ENCODE measurements around the gene DNAJC2. TPM values are rescaled to one million over a fixed set of nuclear protein-coding genes. Genes with fewer than 3 reads are reported as not detected.
"Not testable (repeated sequence)": the region's sequence is repeated elsewhere in the genome, so short reads cannot be mapped to it uniquely, and the experiment has no call there.

DNAJC2 gene
- total RNA-seq, 1 experiment from 2014 or later: 32.4 TPM

- in situ Hi-C loops (cut with HindIII; ENCODE audit: low sequenced_read_pairs): no loop called here
- DNase-seq (ENCODE audit: low spot score): no peak
These were observed 1.8 kb upstream of the DNAJC2 start for GRCh38 chr7:103346396-103346795.

- peak; percentile 14 for DNase-seq (ENCODE audit: low spot score)
- in situ Hi-C loops (cut with HindIII; ENCODE audit: low sequenced_read_pairs): no loop called here
These were observed 662 bp downstream of the DNAJC2 start for GRCh38 chr7:103343758-103344452.

- DNase-seq (ENCODE audit: low spot score): no peak
- in situ Hi-C loops (cut with HindIII; ENCODE audit: low sequenced_read_pairs): no loop called here
These were observed 1.2 kb downstream of the DNAJC2 start for GRCh38 chr7:103343332-103343731.

DNA sequence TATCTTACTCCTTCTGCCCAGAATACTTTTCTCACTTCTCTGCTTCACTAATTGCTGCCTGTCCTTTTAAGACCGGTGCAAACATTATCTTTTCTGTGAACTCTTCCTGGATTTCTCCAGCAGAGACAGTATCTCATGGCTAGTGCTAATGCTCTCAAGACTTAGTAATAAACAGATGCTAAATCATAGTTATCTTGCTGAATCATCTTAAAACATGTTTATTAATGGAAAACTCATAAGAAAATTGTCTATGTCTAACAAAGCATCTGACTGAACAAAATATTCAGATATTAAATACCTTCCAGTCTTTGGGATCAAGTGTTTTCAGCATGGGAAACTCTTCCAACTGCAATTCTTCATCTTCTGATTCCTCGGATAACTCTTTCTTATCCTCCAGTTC is 3.1 kb downstream of the DNAJC2 start:
- no peak for DNase-seq (ENCODE audit: low spot score)
- in situ Hi-C loops (cut with HindIII; ENCODE audit: low sequenced_read_pairs): no loop called here

DNA sequence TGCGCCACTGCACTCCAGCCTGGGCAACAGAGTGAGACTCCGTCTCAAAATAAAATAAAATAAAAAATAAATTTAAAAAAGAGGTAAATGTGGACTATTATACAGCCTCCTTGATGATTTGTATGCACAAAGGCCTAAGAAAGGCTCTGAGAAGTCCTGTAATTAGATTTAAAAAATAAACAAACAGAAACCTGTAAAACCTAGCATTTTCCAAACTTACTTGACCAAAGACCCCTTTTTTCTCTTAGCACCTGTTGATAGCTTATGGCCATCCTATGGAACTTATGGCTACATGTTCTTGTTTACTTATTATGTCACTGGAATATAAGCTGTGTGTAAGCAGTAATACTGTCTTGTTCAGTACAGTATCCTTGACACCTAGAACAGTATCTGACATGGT is 5.7 kb downstream of the DNAJC2 start:
- in situ Hi-C loops (cut with HindIII; ENCODE audit: low sequenced_read_pairs): no loop called here
- no peak for DNase-seq (ENCODE audit: low spot score)

DNA sequence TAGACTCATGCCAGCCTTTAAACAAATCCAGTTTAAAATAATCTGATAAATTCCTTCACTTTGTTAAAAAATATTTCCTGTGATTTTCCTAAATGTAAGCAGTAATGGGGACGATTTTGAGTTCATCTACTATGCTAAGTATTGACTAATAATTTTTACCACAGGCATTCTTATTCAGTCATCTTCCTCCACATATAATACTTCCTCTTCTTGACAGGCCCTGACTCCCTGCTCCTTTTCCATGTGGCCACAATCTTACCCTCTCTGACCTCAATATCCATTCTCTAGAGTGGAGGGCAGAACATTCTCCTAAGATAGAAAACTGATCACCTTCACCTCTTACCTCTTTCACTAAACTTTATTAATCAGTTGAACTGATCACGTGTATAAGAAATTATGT is 7.8 kb downstream of the DNAJC2 start:
- no peak for DNase-seq (ENCODE audit: low spot score)
- in situ Hi-C loops (cut with HindIII; ENCODE audit: low sequenced_read_pairs): no loop called here

GRCh38 chr7:103325744-103326143 is 18.8 kb downstream of the DNAJC2 start:
- DNase-seq (ENCODE audit: low spot score): no peak

GRCh38 chr7:103317009-103317408 is 27.6 kb downstream of the DNAJC2 start:
- in situ Hi-C loops (cut with HindIII; ENCODE audit: low sequenced_read_pairs): no loop called here
- no peak for DNase-seq (ENCODE audit: low spot score)

More at GRCh38 chr7:103325744-103326143, 18.8 kb downstream of the DNAJC2 start:
- in situ Hi-C loops (cut with HindIII; ENCODE audit: low sequenced_read_pairs): no loop called here

- in situ Hi-C loops (cut with HindIII; ENCODE audit: low sequenced_read_pairs): no loop called here
- DNase-seq (ENCODE audit: low spot score): no peak
These were observed 28.1 kb downstream of the DNAJC2 start for GRCh38 chr7:103316380-103316941.

DNA sequence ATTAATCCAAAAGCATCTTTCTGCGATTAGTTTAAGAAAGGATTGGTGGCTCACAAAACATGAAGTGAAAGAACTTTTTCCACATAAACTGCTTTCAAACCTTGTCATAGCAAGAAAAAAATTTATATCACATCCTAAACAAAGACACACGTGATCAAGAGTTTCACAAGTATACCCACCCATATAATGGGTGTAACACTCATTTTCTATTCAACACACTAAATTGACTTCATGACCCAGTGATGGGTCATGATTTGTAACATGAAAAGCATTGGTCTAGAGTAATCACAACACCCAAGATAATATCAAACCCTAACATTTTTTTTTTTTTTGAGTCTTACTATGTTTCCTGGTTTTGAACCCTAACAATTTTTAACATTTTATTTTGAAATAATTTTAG is 29.7 kb downstream of the DNAJC2 start:
- no peak for DNase-seq (ENCODE audit: low spot score)
- in situ Hi-C loops (cut with HindIII; ENCODE audit: low sequenced_read_pairs): no loop called here

- DNase-seq (ENCODE audit: low spot score): no peak
These were observed 36.9 kb downstream of the DNAJC2 start for GRCh38 chr7:103307503-103308231.

GRCh38 chr7:103301441-103301840 is 43.1 kb downstream of the DNAJC2 start:
- in situ Hi-C loops (cut with HindIII; ENCODE audit: low sequenced_read_pairs): no loop called here
- no peak for DNase-seq (ENCODE audit: low spot score)

More at GRCh38 chr7:103307503-103308231, 36.9 kb downstream of the DNAJC2 start:
- in situ Hi-C loops (cut with HindIII; ENCODE audit: low sequenced_read_pairs): no loop called here

DNA sequence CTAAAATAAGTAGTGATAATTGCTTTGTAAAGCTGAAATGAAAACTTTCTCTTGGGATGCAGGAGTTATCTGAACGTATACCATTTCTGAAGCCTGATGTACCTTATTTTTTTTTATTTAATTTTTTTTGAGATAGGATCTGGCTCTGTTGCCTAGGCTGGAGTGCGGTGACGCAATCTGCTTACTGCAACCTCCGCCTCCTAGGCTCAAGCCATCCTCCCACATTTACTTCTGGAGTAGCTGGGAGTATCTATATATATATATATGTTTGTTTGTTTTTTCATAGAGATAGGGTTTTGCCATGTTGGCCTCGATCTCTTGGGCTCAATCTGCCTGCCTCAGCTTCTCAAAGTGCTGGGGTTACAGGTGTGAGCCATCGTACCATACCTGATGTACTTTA is 44.9 kb downstream of the DNAJC2 start:
- DNase-seq (ENCODE audit: low spot score): no peak
- in situ Hi-C loops (cut with HindIII; ENCODE audit: low sequenced_read_pairs): no loop called here

DNA sequence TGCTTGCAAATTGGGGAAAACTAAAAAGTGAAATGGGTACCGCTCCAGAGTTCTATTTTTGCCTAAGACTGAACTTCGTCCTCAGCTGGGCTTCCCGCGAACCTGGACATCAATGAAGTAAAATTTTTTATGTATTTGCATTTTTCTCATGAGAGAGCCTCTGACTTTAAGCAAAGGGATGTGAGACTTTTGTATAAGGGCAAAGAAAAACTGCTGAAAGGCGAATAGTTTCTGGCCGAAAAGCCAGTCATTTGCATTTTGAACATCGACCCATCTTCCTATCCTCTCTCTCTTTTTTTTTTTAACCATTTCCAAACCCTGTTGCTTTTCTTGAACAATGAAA is 46.8 kb downstream of the DNAJC2 start:
- no peak for DNase-seq (ENCODE audit: low spot score)
- in situ Hi-C loops (cut with HindIII; ENCODE audit: low sequenced_read_pairs): no loop called here

GRCh38 chr7:103296901-103297836 is 47.4 kb downstream of the DNAJC2 start, which contains the start of gene PMPCB:
PMPCB (plus strand) TSS chr7:103297435; CDS start chr7:103297460, 25 bp downstream.
- in situ Hi-C loops (cut with HindIII; ENCODE audit: low sequenced_read_pairs): no loop called here
- DNase-seq (ENCODE audit: low spot score): peak; percentile 95

DNA sequence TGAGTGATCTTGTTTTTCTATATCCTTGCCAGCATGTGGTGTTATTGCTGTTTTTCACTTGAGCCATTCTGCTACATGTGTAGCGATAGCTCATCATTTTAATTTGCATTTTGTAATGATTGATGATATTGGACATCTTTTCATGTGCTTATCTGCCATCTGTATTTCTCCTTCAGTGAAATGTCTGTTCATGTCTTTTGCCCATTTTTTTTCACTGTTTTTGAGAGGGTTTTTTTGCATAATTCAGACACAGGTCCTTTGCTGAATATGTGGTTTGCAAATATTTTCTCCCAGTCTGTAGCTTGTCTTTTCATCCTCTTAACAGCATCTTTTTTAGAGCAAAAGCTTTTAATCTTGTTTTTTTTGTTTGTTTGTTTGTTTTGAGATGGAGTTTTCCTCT is 51.0 kb downstream of the DNAJC2 start:
- no peak for DNase-seq (ENCODE audit: low spot score)
- in situ Hi-C loops (cut with HindIII; ENCODE audit: low sequenced_read_pairs): no loop called here

DNA sequence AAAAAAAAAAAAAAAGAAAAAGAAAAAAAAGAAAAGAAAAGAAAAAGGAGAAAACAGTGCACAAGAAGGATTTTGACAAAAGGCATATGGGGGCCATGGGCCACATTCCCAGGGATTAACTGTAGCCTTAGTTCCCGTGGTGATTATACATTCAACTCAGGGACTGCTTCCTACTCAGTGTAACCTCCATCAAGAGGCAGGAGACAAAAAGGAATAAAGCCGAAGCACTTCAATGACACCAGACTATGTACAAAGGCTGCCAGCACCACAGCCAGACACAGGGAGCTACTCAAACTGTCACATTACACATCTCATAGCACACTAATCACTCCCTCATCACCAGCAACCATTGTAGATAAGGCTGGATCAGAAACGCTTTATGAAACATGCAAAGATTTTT is 52.4 kb downstream of the DNAJC2 start:
- in situ Hi-C loops (cut with HindIII; ENCODE audit: low sequenced_read_pairs): no loop called here
- DNase-seq (ENCODE audit: low spot score): no peak

- in situ Hi-C loops (cut with HindIII; ENCODE audit: low sequenced_read_pairs); DNase-seq (ENCODE audit: low spot score): not testable (repeated sequence)
These were observed 61.7 kb downstream of the DNAJC2 start for GRCh38 chr7:103282802-103283427.

DNA sequence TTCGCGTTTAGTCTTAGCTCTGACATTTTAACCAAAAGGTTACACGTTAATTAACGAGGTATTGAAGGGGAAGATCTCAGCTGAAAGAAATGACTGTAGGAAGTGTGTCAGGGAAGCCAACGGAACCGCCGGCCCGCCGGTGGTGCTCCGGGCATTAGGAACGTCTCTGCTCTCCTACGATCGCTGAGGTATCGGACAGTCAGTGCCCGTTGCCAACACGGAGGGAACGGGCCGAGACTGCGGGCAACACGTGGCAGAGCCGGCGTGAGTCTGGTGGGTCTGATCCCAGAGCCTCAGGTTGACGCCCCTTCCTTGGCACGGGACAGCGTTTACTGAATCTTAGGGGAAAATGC is 63.8 kb downstream of the DNAJC2 start:
- peak; percentile 65 for DNase-seq (ENCODE audit: low spot score)
- in situ Hi-C loops (cut with HindIII; ENCODE audit: low sequenced_read_pairs): not testable (repeated sequence)
